CD1c-positive myeloid dendritic cell (primary cell): Measurements from ENCODE around the gene EDA.
"Not testable (repeated sequence)": the region's sequence is repeated elsewhere in the genome, so short reads cannot be mapped to it uniquely, and the experiment has no call there.

ENCODE experiments used
- DNase-seq: peaks from one replicate; pipeline ENCODE4 v3.0.0-alpha.2; 2016; ENCODE audit errors: extremely low spot score

Gene EDA

GRCh38 chrX:69959712-69960111 is 343.8 kb downstream of the EDA start:
- no peak for DNase-seq

- DNase-seq, result no peak
Observed at GRCh38 chrX:69961365-69962072, 345.6 kb downstream of the EDA start.

GRCh38 chrX:69968950-69969349 is 353.0 kb downstream of the EDA start:
- DNase-seq, result no peak

GRCh38 chrX:69969460-69969859 is 353.5 kb downstream of the EDA start:
- no peak for DNase-seq

GRCh38 chrX:69987691-69988090 is 371.8 kb downstream of the EDA start:
- no peak for DNase-seq

- no peak for DNase-seq
Observed at GRCh38 chrX:69988955-69989394, 373.1 kb downstream of the EDA start.

GRCh38 chrX:69991685-69992084 is 375.8 kb downstream of the EDA start:
- no peak for DNase-seq

- no peak for DNase-seq
Observed at GRCh38 chrX:69993494-69993893, 377.6 kb downstream of the EDA start.

GRCh38 chrX:69995362-69996112 is 379.6 kb downstream of the EDA start:
- no peak for DNase-seq

GRCh38 chrX:69996113-69996468 is 380.2 kb downstream of the EDA start:
- no peak for DNase-seq

- not testable (repeated sequence) for DNase-seq
Observed at GRCh38 chrX:69998299-69998698, 382.4 kb downstream of the EDA start.

- DNase-seq, result no peak
Observed at GRCh38 chrX:70001269-70001668, 385.4 kb downstream of the EDA start.

- no peak for DNase-seq
Observed at GRCh38 chrX:70001708-70002341, 385.9 kb downstream of the EDA start.

GRCh38 chrX:70007946-70008345 is 392.0 kb downstream of the EDA start:
- no peak for DNase-seq

- no peak for DNase-seq
Observed at GRCh38 chrX:70009049-70009448, 393.1 kb downstream of the EDA start.

GRCh38 chrX:70009970-70010369 is 394.1 kb downstream of the EDA start:
- no peak for DNase-seq

GRCh38 chrX:70012756-70013155 is 396.8 kb downstream of the EDA start:
- DNase-seq, result no peak

- DNase-seq, result no peak
Observed at GRCh38 chrX:70013466-70014381, 397.8 kb downstream of the EDA start.

- DNase-seq, result no peak
Observed at GRCh38 chrX:70016513-70016912, 400.6 kb downstream of the EDA start.

GRCh38 chrX:70022616-70023015 is 406.7 kb downstream of the EDA start:
- no peak for DNase-seq

- DNase-seq, result no peak
Observed at GRCh38 chrX:70025464-70025863, 409.6 kb downstream of the EDA start.
